HEK293 (cell line): Measurements from ENCODE around the gene TBPL1.

Experiments
- CTCF ChIA-PET: fragments of 350-600 bp; formaldehyde crosslinking; extraction: SDS; loops from one replicate; lab custom pipeline; 2021; ENCODE audit warnings: antibody characterized with exemption; lab: Yijun Ruan, JAX
- POLR2A ChIA-PET: fragments of 300-600 bp; formaldehyde crosslinking; extraction: SDS; loops from one replicate; lab custom pipeline; 2020; ENCODE audit warnings: antibody characterized with exemption, inconsistent platforms; lab: Yijun Ruan, JAX
- H3K27ac ChIP-seq: fragments of 200-500 bp; sonication (Bioruptor generic); 2 replicates; pipeline ENCODE4 v1.5.1; 2014; ENCODE audit warnings: low read depth, low read length, control low read depth, inconsistent platforms; ENCODE audit errors: extremely low read depth
- H3K36me3 ChIP-seq, 2 experiments: fragments of 200-500 bp in 1 of 2; sonication (Bioruptor generic) in 1 of 2; 1 replicate in 1 of 2; 2 replicates in 1 of 2; pipeline ENCODE4 v1.5.1; 2014 to 2017; ENCODE audit warnings: inconsistent platforms in 2 of 2, low read length in 2 of 2; ENCODE audit not compliant: control insufficient read depth in 2 of 2, insufficient read depth in 1 of 2
- H3K4me1 ChIP-seq: fragments of 200-500 bp; sonication (Bioruptor generic); 2 replicates; pipeline ENCODE4 v1.5.1; 2014; ENCODE audit warnings: mild to moderate bottlenecking, low read length, inconsistent platforms; ENCODE audit not compliant: control insufficient read depth, insufficient read depth
- H3K4me3 ChIP-seq: 2 replicates; pipeline ENCODE4 v1.5.1; 2011; ENCODE audit warnings: low read depth, mild to moderate bottlenecking, control low read depth, low read length, moderate library complexity
- H3K9me3 ChIP-seq: fragments of 200-500 bp; sonication (Bioruptor generic); 2 replicates; pipeline ENCODE4 v1.5.1; 2014; ENCODE audit warnings: low read depth, low read length, inconsistent platforms; ENCODE audit not compliant: control insufficient read depth, insufficient read depth
- HOXD13 ChIP-seq: sonication (generic); formaldehyde crosslinking; IDR thresholded peaks from 2 replicates; pipeline ENCODE4 v1.8.0; 2022; ENCODE audit warnings: missing genetic modification reagents, borderline replicate concordance
- SCRT2 ChIP-seq: fragments of 450-650 bp; formaldehyde crosslinking; IDR thresholded peaks from 2 replicates; pipeline ENCODE4 v1.5.1; 2016; ENCODE audit warnings: missing biosample characterization, missing genetic modification characterization
- SP7 ChIP-seq: fragments of 450-650 bp; formaldehyde crosslinking; IDR thresholded peaks from 2 replicates; pipeline ENCODE4 v1.5.1; 2016; ENCODE audit warnings: missing biosample characterization, missing genetic modification characterization
- ZBTB8A ChIP-seq: fragments of 450-650 bp; formaldehyde crosslinking; IDR thresholded peaks from 2 replicates; pipeline ENCODE4 v1.5.1; 2016; ENCODE audit warnings: missing biosample characterization, missing genetic modification characterization
- ZNF132 ChIP-seq: fragments of 450-650 bp; formaldehyde crosslinking; IDR thresholded peaks from 2 replicates; pipeline ENCODE4 v1.5.1; 2017; ENCODE audit warnings: missing biosample characterization, missing genetic modification characterization, borderline replicate concordance
- ZNF24 ChIP-seq: fragments of 450-650 bp; formaldehyde crosslinking; IDR thresholded peaks from 2 replicates; pipeline ENCODE4 v1.5.1; 2016; ENCODE audit warnings: missing biosample characterization, missing genetic modification characterization
- ZNF335 ChIP-seq: fragments of 450-650 bp; formaldehyde crosslinking; conservative IDR thresholded peaks from 2 replicates; pipeline ENCODE4 v1.5.1; 2016; ENCODE audit warnings: missing biosample characterization, missing genetic modification characterization
- ZNF341 ChIP-seq: fragments of 450-650 bp; formaldehyde crosslinking; IDR thresholded peaks from 2 replicates; pipeline ENCODE4; 2016; ENCODE audit warnings: low read depth, missing biosample characterization, missing genetic modification characterization
- ZNF654 ChIP-seq: fragments of 450-650 bp; formaldehyde crosslinking; IDR thresholded peaks from 2 replicates; pipeline ENCODE4 v1.5.1; 2016; ENCODE audit warnings: low read depth, missing biosample characterization, missing genetic modification characterization
- ZNF768 ChIP-seq: fragments of 450-650 bp; formaldehyde crosslinking; IDR thresholded peaks from 2 replicates; pipeline ENCODE4 v1.5.1; 2018; ENCODE audit warnings: missing biosample characterization, mild to moderate bottlenecking, missing genetic modification characterization
- TF ChIP-seq, protein P1 (sequence below): fragments of 450-650 bp; formaldehyde crosslinking; IDR thresholded peaks from 2 replicates; pipeline ENCODE4 v1.5.1; 2017; ENCODE audit warnings: missing biosample characterization, missing genetic modification characterization
- TF ChIP-seq, protein P2 (sequence below): fragments of 450-650 bp; formaldehyde crosslinking; IDR thresholded peaks from 2 replicates; pipeline ENCODE4 v1.5.1; 2017; ENCODE audit warnings: missing biosample characterization, missing genetic modification characterization
- TF ChIP-seq, protein P3 (sequence below): fragments of 450-650 bp; formaldehyde crosslinking; IDR thresholded peaks from 2 replicates; pipeline ENCODE4 v1.5.1; 2017; ENCODE audit warnings: missing biosample characterization, missing genetic modification characterization
- TF ChIP-seq, protein P4 (sequence below): fragments of 450-650 bp; formaldehyde crosslinking; IDR thresholded peaks from 2 replicates; pipeline ENCODE4 v1.5.1; 2016; ENCODE audit warnings: missing biosample characterization, missing genetic modification characterization
- TF ChIP-seq, protein P5 (sequence below): fragments of 450-650 bp; formaldehyde crosslinking; IDR thresholded peaks from 2 replicates; pipeline ENCODE4 v1.5.1; 2016; ENCODE audit warnings: missing biosample characterization, missing genetic modification characterization

Gene TBPL1

DNA sequence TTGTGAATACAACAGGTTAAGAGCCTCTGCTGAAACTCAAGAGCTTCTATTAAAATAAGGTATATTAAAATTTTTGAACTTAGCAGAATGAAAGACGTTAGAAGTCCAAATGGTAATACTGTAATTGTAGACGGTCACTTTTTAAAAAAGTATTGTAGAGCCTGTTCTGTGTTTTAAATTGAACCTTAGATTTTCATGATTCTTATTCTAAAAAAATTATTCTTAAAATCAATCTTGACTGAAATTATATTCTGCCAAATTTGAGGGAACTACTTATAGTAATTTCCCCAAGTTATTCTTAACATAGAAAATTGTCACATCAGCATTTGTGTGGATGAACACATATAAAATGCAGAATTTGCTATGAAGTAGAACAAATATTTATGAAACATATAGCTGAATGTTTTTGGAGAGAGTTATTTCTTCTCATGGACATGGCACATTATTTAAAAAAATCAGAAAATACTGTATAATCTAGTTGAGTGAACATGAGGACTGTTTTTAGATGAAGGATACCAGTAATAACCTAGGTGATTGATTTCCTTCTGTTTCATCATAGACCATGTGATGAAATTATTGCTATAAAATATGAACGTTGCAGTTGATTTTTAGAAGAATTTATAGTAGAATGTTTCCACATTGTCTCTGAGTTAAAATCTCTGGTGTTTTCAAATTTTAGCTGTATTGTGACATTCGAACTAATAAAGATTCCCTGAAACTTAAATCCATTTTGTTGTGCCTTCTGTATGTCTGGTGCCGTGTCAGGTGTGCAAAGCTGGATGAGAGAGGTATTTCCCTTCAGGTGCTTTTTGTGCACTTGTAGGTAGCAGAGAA is 2.8 kb downstream of the TBPL1 start:
- Histone ChIP-seq H3K4me1 (peaks cover 29% of the 10 kb centered on the region), H3K36me3 (no peaks in the 10 kb centered on the region), H3K9me3 (no peaks in the 10 kb centered on the region), H3K27ac (no peak overlapping the region), H3K4me3 (no peak overlapping the region)
- ChIA-PET POLR2A (interaction anchor here (3.8 kb wide), 1 partner anchor 9 kb away, joined by 17 read pairs; no protein-coding TSS in a partner anchor), CTCF (interaction anchor here (0.9 to 4.8 kb wide), 9 partner anchors 11 to 386 kb away, joined by 3 to 38 read pairs (median 5); no protein-coding TSS in a partner anchor)
- TF ChIP-seq ZNF24 (tag by site-specific recombination), result no peak
- TF ChIP-seq, protein P1, sequence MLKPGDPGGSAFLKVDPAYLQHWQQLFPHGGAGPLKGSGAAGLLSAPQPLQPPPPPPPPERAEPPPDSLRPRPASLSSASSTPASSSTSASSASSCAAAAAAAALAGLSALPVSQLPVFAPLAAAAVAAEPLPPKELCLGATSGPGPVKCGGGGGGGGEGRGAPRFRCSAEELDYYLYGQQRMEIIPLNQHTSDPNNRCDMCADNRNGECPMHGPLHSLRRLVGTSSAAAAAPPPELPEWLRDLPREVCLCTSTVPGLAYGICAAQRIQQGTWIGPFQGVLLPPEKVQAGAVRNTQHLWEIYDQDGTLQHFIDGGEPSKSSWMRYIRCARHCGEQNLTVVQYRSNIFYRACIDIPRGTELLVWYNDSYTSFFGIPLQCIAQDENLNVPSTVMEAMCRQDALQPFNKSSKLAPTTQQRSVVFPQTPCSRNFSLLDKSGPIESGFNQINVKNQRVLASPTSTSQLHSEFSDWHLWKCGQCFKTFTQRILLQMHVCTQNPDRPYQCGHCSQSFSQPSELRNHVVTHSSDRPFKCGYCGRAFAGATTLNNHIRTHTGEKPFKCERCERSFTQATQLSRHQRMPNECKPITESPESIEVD (tag by site-specific recombination), result peak; percentile 21; the same call in 1 of the 2 replicates
- TF ChIP-seq, protein P2, sequence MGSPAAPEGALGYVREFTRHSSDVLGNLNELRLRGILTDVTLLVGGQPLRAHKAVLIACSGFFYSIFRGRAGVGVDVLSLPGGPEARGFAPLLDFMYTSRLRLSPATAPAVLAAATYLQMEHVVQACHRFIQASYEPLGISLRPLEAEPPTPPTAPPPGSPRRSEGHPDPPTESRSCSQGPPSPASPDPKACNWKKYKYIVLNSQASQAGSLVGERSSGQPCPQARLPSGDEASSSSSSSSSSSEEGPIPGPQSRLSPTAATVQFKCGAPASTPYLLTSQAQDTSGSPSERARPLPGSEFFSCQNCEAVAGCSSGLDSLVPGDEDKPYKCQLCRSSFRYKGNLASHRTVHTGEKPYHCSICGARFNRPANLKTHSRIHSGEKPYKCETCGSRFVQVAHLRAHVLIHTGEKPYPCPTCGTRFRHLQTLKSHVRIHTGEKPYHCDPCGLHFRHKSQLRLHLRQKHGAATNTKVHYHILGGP (tag by site-specific recombination), result no peak
- TF ChIP-seq SCRT2, result 0 out of 2 replicates have a peak, but pooled peaks have one; percentile 12
- TF ChIP-seq ZNF768 (tag by site-specific recombination), result no peak
- TF ChIP-seq, protein P3, sequence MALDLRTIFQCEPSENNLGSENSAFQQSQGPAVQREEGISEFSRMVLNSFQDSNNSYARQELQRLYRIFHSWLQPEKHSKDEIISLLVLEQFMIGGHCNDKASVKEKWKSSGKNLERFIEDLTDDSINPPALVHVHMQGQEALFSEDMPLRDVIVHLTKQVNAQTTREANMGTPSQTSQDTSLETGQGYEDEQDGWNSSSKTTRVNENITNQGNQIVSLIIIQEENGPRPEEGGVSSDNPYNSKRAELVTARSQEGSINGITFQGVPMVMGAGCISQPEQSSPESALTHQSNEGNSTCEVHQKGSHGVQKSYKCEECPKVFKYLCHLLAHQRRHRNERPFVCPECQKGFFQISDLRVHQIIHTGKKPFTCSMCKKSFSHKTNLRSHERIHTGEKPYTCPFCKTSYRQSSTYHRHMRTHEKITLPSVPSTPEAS, result no peak

DNA sequence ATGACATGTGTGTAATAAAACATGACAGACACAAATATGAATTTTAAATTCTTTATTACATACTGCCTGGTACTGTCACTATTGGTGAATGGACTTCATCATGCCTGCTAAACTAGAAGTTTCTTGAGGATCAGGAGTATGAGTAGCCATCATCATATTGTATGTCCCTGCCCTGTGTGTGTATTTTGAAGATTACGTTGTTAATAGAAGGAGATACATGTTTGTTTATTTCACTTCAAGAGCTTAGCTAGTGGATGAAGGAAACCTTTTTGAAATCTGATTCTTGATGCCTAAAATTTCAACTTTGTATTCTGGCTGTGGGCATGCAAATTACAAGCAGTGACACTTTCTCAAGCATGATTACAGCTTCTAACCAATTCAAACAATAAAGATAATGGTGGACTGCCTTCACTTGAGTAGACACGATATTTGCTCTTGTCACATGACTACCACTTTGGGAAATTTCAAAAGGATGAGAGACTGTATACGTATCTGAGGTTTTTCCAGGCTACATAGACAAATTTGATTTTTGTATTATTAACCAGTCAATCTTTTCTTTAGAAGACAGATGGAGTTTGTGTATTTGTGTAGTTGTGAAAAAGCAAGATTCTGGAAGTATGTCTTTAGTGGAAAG is 3.5 kb downstream of the TBPL1 start:
- ChIA-PET POLR2A (interaction anchor here (0.6 kb wide), 1 partner anchor 12 kb away, joined by 3 read pairs; no protein-coding TSS in a partner anchor), CTCF (interaction anchor here (0.6 to 4.8 kb wide), 8 partner anchors 10 to 387 kb away, joined by 3 to 38 read pairs (median 4); no protein-coding TSS in a partner anchor)
- Histone ChIP-seq H3K4me3 (no peak overlapping the region), H3K9me3 (no peaks in the 10 kb centered on the region), H3K4me1 (peaks cover 29% of the 10 kb centered on the region), H3K36me3 (no peaks in the 10 kb centered on the region), H3K27ac (no peak overlapping the region)
- TF ChIP-seq, protein P4, sequence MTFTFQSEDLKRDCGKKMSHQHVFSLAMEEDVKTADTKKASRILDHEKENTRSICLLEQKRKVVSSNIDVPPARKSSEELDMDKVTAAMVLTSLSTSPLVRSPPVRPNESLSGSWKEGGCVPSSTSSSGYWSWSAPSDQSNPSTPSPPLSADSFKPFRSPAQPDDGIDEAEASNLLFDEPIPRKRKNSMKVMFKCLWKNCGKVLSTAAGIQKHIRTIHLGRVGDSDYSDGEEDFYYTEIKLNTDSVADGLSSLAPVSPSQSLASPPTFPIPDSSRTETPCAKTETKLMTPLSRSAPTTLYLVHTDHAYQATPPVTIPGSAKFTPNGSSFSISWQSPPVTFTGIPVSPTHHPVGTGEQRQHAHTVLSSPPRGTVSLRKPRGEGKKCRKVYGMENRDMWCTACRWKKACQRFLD, result no peak
- TF ChIP-seq, protein P5, sequence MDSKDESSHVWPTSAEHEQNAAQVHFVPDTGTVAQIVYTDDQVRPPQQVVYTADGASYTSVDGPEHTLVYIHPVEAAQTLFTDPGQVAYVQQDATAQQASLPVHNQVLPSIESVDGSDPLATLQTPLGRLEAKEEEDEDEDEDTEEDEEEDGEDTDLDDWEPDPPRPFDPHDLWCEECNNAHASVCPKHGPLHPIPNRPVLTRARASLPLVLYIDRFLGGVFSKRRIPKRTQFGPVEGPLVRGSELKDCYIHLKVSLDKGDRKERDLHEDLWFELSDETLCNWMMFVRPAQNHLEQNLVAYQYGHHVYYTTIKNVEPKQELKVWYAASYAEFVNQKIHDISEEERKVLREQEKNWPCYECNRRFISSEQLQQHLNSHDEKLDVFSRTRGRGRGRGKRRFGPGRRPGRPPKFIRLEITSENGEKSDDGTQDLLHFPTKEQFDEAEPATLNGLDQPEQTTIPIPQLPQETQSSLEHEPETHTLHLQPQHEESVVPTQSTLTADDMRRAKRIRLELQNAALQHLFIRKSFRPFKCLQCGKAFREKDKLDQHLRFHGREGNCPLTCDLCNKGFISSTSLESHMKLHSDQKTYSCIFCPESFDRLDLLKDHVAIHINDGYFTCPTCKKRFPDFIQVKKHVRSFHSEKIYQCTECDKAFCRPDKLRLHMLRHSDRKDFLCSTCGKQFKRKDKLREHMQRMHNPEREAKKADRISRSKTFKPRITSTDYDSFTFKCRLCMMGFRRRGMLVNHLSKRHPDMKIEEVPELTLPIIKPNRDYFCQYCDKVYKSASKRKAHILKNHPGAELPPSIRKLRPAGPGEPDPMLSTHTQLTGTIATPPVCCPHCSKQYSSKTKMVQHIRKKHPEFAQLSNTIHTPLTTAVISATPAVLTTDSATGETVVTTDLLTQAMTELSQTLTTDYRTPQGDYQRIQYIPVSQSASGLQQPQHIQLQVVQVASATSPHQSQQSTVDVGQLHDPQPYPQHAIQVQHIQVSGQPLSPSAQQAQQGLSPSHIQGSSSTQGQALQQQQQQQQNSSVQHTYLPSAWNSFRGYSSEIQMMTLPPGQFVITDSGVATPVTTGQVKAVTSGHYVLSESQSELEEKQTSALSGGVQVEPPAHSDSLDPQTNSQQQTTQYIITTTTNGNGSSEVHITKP (tag by site-specific recombination), result no peak
- no peak for TF ChIP-seq ZBTB8A (tag by site-specific recombination)
- no peak for TF ChIP-seq SCRT2
- TF ChIP-seq HOXD13 (CRISPR knock-in tag), result no peak
- peak; percentile 48; the same call in 1 of the 2 replicates for TF ChIP-seq SP7 (tag by site-specific recombination)
- no peak for TF ChIP-seq ZNF132
- TF ChIP-seq ZNF341 (tag by site-specific recombination), result no peak
- TF ChIP-seq ZNF335 (tag by site-specific recombination), result peak; percentile 25; the same call in 1 of the 2 replicates
- TF ChIP-seq ZNF654 (tag by site-specific recombination), result peak; percentile 2; the same call in 1 of the 2 replicates
- TF ChIP-seq, protein P1 (tag by site-specific recombination), result peak; percentile 16; the same call in 1 of the 2 replicates
